Thyroid gland (tissue), 4 donors: ENCODE results near the gene LDLRAD4.

ENCODE experiments used
- CTCF ChIP-seq, 6 experiments: fragments of 200-600 bp in 3 of 6; fragments of 450-650 bp in 3 of 6; sonication (generic) in 3 of 6; IDR thresholded peaks; one replicate each; pipeline ENCODE4 v1.5.1; 2016 to 2019; ENCODE audit warnings: antibody characterized with exemption in 6 of 6, mild to moderate bottlenecking in 2 of 6, inconsistent platforms in 1 of 6, moderate library complexity in 1 of 6
- POLR2A ChIP-seq, 2 donors: fragments of 450-650 bp; IDR thresholded peaks; one replicate each; pipeline ENCODE4 v1.6.1; 2017; ENCODE audit warnings: antibody characterized with exemption in 2 of 2, mild to moderate bottlenecking in 2 of 2, moderate library complexity in 1 of 2

GRCh38 chr18:13405305-13406038, 186.9 kb downstream of the LDLRAD4 start:
- TF ChIP-seq CTCF (IDR thresholded peaks at IDR 0.05) (no peak), POLR2A (IDR thresholded peaks at IDR 0.05) (no peak)
